ENCODE measurements around the gene CRELD2. TPM values are rescaled to one million over a fixed set of nuclear protein-coding genes. Genes with fewer than 3 reads are reported as not detected.

Gene CRELD2
- total RNA-seq, 1 experiment from 2014 or later = 88.0 TPM

Other genes starting within 250 kb of the CRELD2 start
- gene BRD1, start 90.8 kb upstream of the CRELD2 start, total RNA-seq (2014; rRNA removed; shearing (Covaris generic)) = 25.1 and 28.2 TPM in 2 replicates
- gene ZBED4, start 64.8 kb upstream of the CRELD2 start, total RNA-seq (2014; rRNA removed; shearing (Covaris generic)) = 9.8 and 11.7 TPM in 2 replicates
- gene ALG12, start 196 bp upstream of the CRELD2 start, total RNA-seq (2014; rRNA removed; shearing (Covaris generic)) = 10.6 and 19.6 TPM in 2 replicates
- gene PIM3, start 42.1 kb downstream of the CRELD2 start, total RNA-seq (2014; rRNA removed; shearing (Covaris generic)) = 53.0 and 55.8 TPM in 2 replicates
- not detected in 2 replicates for gene IL17REL, start 94.1 kb downstream of the CRELD2 start, total RNA-seq (2014; rRNA removed; shearing (Covaris generic))
- not detected in 2 replicates for gene TTLL8, start 139.7 kb downstream of the CRELD2 start, total RNA-seq (2014; rRNA removed; shearing (Covaris generic))
- gene MLC1, start 166.8 kb downstream of the CRELD2 start, total RNA-seq (2014; rRNA removed; shearing (Covaris generic)) = 0.03 and 0.38 TPM in 2 replicates
- 0.97 and 1.7 TPM in 2 replicates for gene MOV10L1, start 171.4 kb downstream of the CRELD2 start, total RNA-seq (2014; rRNA removed; shearing (Covaris generic))

Data from SJSA1 (cell line).